ENCODE data around the gene MLLT1. TPM values are rescaled to one million over a fixed set of nuclear protein-coding genes. Genes with fewer than 3 reads are reported as not detected.

The MLLT1 gene
- total and polyA plus RNA-seq, 4 donors = 2.1 to 15.6 (median 7.3) TPM

DNA sequence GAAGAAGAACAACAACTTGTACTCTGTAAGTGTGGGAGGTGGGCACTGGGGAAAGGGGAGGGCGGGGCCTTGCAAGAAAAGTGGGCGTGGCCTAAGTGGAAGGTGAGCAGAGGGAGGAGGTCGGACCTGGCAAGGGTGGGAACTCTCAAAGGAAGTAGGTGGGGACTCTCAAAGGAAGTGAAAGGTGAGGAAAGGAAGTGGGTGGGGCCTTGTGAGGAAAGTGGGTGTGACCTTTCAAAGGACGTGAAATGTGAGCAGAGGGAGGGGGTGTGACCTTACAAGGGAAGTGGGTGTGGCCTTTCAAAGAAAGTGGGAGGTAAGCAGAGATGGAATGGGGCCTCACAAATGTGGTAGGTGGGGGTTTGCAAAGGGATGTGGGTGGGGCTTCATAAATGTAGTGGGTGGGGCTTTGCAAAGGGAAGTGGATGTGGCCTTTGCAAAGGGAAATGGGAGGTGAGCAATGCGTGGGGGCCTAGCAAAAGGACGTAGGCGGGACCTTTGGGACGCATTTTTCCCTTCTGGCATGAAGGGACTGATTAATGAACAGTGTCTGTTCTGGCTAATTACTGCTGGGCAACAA lies 118.4 kb downstream of the MLLT1 start:
- no peaks in the 10 kb centered on the region for H3K27me3 ChIP-seq (ENCODE audit: control insufficient read depth in 4 of 4, insufficient read depth in 4 of 4, low read length in 3 of 4)
- H3K4me1 ChIP-seq (ENCODE audit: control insufficient read depth in 4 of 4, insufficient read depth in 4 of 4, low read length in 3 of 4) = no peaks in the 10 kb centered on the region
- no peak overlapping the region for H3K9ac ChIP-seq (ENCODE audit: low read depth in 1 of 2, low read length in 2 of 2)
- 42% methylated on average over 8 of the region's 8 CpGs for WGBS
- peaks cover 0 to 3% (median 0%) of the 10 kb centered on the region in 4 donors for H3K9me3 ChIP-seq (ENCODE audit: control insufficient read depth in 4 of 4, low read length in 3 of 4)
- H3K4me3 ChIP-seq (ENCODE audit: low read depth in 1 of 3, low read length in 3 of 3) = no peak overlapping the region
- no peaks in the 10 kb centered on the region for H3K36me3 ChIP-seq (ENCODE audit: control insufficient read depth in 4 of 4, insufficient read depth in 3 of 4, low read depth in 1 of 4, low read length in 3 of 4)
- TF ChIP-seq HNF4G (IDR thresholded peaks at IDR 0.05) (no peak), FOXA1 (IDR thresholded peaks at IDR 0.05) (no peak), FOXA2 (IDR thresholded peaks at IDR 0.05) (no peak), YY1 (IDR thresholded peaks at IDR 0.05) (no peak), EGR1 (IDR thresholded peaks at IDR 0.05; ENCODE audit: low read depth in 2 of 2) (no peak), SP1 (IDR thresholded peaks at IDR 0.05) (no peak), GABPA (IDR thresholded peaks at IDR 0.05 in 1 of 2, conservative IDR thresholded peaks at IDR 0.05 in 1 of 2) (no peak), TAF1 (conservative IDR thresholded peaks at IDR 0.05) (no peak), HNF4A (conservative IDR thresholded peaks at IDR 0.05) (no peak)
- TF ChIP-seq, protein P1, sequence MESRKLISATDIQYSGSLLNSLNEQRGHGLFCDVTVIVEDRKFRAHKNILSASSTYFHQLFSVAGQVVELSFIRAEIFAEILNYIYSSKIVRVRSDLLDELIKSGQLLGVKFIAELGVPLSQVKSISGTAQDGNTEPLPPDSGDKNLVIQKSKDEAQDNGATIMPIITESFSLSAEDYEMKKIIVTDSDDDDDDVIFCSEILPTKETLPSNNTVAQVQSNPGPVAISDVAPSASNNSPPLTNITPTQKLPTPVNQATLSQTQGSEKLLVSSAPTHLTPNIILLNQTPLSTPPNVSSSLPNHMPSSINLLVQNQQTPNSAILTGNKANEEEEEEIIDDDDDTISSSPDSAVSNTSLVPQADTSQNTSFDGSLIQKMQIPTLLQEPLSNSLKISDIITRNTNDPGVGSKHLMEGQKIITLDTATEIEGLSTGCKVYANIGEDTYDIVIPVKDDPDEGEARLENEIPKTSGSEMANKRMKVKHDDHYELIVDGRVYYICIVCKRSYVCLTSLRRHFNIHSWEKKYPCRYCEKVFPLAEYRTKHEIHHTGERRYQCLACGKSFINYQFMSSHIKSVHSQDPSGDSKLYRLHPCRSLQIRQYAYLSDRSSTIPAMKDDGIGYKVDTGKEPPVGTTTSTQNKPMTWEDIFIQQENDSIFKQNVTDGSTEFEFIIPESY (IDR thresholded peaks at IDR 0.05) = no peak
- TF ChIP-seq, protein P2, sequence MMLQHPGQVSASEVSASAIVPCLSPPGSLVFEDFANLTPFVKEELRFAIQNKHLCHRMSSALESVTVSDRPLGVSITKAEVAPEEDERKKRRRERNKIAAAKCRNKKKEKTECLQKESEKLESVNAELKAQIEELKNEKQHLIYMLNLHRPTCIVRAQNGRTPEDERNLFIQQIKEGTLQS (IDR thresholded peaks at IDR 0.05) = no peak
- DNase-seq (ENCODE audit: low spot score) = no peak
- H3K27ac ChIP-seq (ENCODE audit: low read depth in 1 of 2, low read length in 2 of 2) = no peak overlapping the region

Small RNAs within 50 kb of the gene (small RNA-seq; reads per million reads assigned to genes)
- gene AC011471.1 = not detected

Other genes starting within 250 kb of the MLLT1 start
- 1 to 10 TPM; 3.5 to 5.1 TPM for gene RFX2, start 169.5 kb downstream of the MLLT1 start, total RNA-seq
- 1 to 10 TPM in 1 of 2 donors, under 1 TPM in 1; 0.67 to 2.1 TPM for gene RFX2, start 169.5 kb downstream of the MLLT1 start, polyA plus RNA-seq
- not detected for gene ACSBG2, start 144.3 kb downstream of the MLLT1 start, total RNA-seq
- not detected for gene ACSBG2, start 144.3 kb downstream of the MLLT1 start, polyA plus RNA-seq
- not detected for gene ACER1, start 53.6 kb upstream of the MLLT1 start, total RNA-seq
- gene ACER1, start 53.6 kb upstream of the MLLT1 start, polyA plus RNA-seq = under 1 TPM in 1 of 2 donors, not detected in 1; 0.07 TPM
- gene CLPP, start 81.6 kb upstream of the MLLT1 start, total RNA-seq = 10 to 100 TPM; 25.6 to 33.9 TPM
- gene CLPP, start 81.6 kb upstream of the MLLT1 start, polyA plus RNA-seq = 10 to 100 TPM; 54.6 to 78.0 TPM
- gene ALKBH7, start 92.8 kb upstream of the MLLT1 start, total RNA-seq = 10 to 100 TPM; 29.9 to 35.5 TPM
- gene ALKBH7, start 92.8 kb upstream of the MLLT1 start, polyA plus RNA-seq = 10 to 100 TPM; 66.8 to 99.7 TPM
- gene PSPN, start 96.0 kb upstream of the MLLT1 start, total RNA-seq = under 1 TPM; 0.61 to 0.75 TPM
- gene PSPN, start 96.0 kb upstream of the MLLT1 start, polyA plus RNA-seq = under 1 TPM; 0.51 to 0.63 TPM
- gene GTF2F1, start 113.2 kb upstream of the MLLT1 start, total RNA-seq = 10 to 100 TPM; 11.5 to 22.0 TPM
- gene GTF2F1, start 113.2 kb upstream of the MLLT1 start, polyA plus RNA-seq = 10 to 100 TPM in 1 of 2 donors, 1 to 10 TPM in 1; 7.4 to 24.4 TPM
- gene KHSRP, start 144.8 kb upstream of the MLLT1 start, total RNA-seq = 100 to 1,000 TPM in 1 of 2 donors, 10 to 100 TPM in 1; 58.7 to 132 TPM
- gene KHSRP, start 144.8 kb upstream of the MLLT1 start, polyA plus RNA-seq = 10 to 100 TPM in 1 of 2 donors, 1 to 10 TPM in 1; 8.0 to 73.6 TPM
- gene SLC25A41, start 153.8 kb upstream of the MLLT1 start, total RNA-seq = under 1 TPM in 1 of 2 donors, not detected in 1; 0.14 TPM
- under 1 TPM in 1 of 2 donors, not detected in 1; 0.16 TPM for gene SLC25A41, start 153.8 kb upstream of the MLLT1 start, polyA plus RNA-seq
- gene SLC25A23, start 179.8 kb upstream of the MLLT1 start, total RNA-seq = 10 to 100 TPM; 25.3 to 34.6 TPM
- gene SLC25A23, start 179.8 kb upstream of the MLLT1 start, polyA plus RNA-seq = 10 to 100 TPM in 1 of 2 donors, 1 to 10 TPM in 1; 9.3 to 20.0 TPM
- gene CRB3, start 184.3 kb upstream of the MLLT1 start, total RNA-seq = 10 to 100 TPM; 23.5 to 34.3 TPM
- gene CRB3, start 184.3 kb upstream of the MLLT1 start, polyA plus RNA-seq = 10 to 100 TPM; 19.2 to 38.7 TPM
- 1 to 10 TPM; 1.1 to 1.4 TPM for gene DENND1C, start 201.8 kb upstream of the MLLT1 start, total RNA-seq
- gene DENND1C, start 201.8 kb upstream of the MLLT1 start, polyA plus RNA-seq = 1 to 10 TPM in 1 of 2 donors, under 1 TPM in 1; 0.99 to 1.5 TPM
- 1 to 10 TPM in 1 of 2 donors, under 1 TPM in 1; 0.25 to 1.6 TPM for gene TUBB4A, start 222.3 kb upstream of the MLLT1 start, total RNA-seq
- gene TUBB4A, start 222.3 kb upstream of the MLLT1 start, polyA plus RNA-seq = 1 to 10 TPM in 1 of 2 donors, under 1 TPM in 1; 0.28 to 1.9 TPM